ENCODE data around the gene NUBPL. TPM values are rescaled to one million over a fixed set of nuclear protein-coding genes. Genes with fewer than 3 reads are reported as not detected.

The NUBPL gene
- total RNA-seq, 1 donor from 2014 or later, result 12.5 TPM

- no peak for DNase-seq
- TF ChIP-seq, protein P1, sequence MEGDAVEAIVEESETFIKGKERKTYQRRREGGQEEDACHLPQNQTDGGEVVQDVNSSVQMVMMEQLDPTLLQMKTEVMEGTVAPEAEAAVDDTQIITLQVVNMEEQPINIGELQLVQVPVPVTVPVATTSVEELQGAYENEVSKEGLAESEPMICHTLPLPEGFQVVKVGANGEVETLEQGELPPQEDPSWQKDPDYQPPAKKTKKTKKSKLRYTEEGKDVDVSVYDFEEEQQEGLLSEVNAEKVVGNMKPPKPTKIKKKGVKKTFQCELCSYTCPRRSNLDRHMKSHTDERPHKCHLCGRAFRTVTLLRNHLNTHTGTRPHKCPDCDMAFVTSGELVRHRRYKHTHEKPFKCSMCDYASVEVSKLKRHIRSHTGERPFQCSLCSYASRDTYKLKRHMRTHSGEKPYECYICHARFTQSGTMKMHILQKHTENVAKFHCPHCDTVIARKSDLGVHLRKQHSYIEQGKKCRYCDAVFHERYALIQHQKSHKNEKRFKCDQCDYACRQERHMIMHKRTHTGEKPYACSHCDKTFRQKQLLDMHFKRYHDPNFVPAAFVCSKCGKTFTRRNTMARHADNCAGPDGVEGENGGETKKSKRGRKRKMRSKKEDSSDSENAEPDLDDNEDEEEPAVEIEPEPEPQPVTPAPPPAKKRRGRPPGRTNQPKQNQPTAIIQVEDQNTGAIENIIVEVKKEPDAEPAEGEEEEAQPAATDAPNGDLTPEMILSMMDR (IDR thresholded peaks at IDR 0.05; ENCODE audit: partially characterized antibody, unreplicated experiment), result no peak
- H3K36me3 Mint-ChIP-seq (ENCODE audit: unreplicated experiment), result no peaks in the 10 kb centered on the region
- no peak overlapping the region for H3K4me3 Mint-ChIP-seq (ENCODE audit: unreplicated experiment)
- peaks cover 4% of the 10 kb centered on the region for H3K27me3 Mint-ChIP-seq (ENCODE audit: unreplicated experiment)
- no peaks in the 10 kb centered on the region for H3K9me3 Mint-ChIP-seq (ENCODE audit: unreplicated experiment)
- H3K27ac Mint-ChIP-seq (ENCODE audit: unreplicated experiment), result no peak overlapping the region
- no peaks in the 10 kb centered on the region for H3K4me1 Mint-ChIP-seq (ENCODE audit: low read depth, unreplicated experiment)
These were observed 337.8 kb downstream of the NUBPL start for GRCh38 chr14:31898838-31899528.

GRCh38 chr14:31902002-31902401, 340.8 kb downstream of the NUBPL start:
- Mint-ChIP-seq H3K4me3 (ENCODE audit: unreplicated experiment) (no peak overlapping the region), H3K27me3 (ENCODE audit: unreplicated experiment) (no peaks in the 10 kb centered on the region), H3K9me3 (ENCODE audit: unreplicated experiment) (no peaks in the 10 kb centered on the region), H3K36me3 (ENCODE audit: unreplicated experiment) (no peaks in the 10 kb centered on the region), H3K27ac (ENCODE audit: unreplicated experiment) (no peak overlapping the region), H3K4me1 (ENCODE audit: low read depth, unreplicated experiment) (no peaks in the 10 kb centered on the region)
- DNase-seq, result no peak
- TF ChIP-seq, protein P1 (IDR thresholded peaks at IDR 0.05; ENCODE audit: partially characterized antibody, unreplicated experiment), result no peak

DNA sequence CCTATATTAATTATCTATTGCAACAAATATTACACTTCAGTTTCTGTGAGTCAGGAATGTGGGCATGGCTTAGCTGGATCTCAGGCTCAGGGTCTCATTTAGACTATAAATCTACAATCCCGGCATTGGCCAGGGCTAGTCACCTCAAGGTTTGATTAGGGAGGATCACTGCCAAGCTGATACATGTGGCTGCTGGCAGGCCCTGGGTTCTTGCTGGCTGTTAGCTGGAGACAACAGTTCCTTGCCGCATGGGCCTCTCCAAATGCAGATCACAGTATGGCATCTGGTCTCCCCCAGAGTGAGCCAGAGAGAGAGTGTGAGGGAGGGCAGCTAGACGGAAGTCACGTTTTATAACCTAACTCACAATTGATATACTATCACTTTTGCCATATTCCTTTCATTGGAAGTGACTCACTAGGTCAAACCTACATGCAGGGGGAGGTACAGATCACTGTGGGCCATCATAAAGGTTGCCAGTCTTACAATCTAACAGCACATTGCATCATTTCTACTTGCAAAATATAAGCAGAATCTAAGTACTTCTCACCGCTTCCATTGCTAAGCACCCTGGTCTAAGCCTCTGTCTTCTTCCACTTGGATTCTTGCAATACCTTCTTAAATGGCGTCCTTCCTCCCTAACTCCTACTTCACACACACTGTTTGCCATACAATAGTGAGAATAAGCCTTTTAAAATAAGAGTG, 341.9 kb downstream of the NUBPL start:
- Mint-ChIP-seq H3K9me3 (ENCODE audit: unreplicated experiment) (no peaks in the 10 kb centered on the region), H3K27me3 (ENCODE audit: unreplicated experiment) (no peaks in the 10 kb centered on the region), H3K36me3 (ENCODE audit: unreplicated experiment) (no peaks in the 10 kb centered on the region), H3K4me3 (ENCODE audit: unreplicated experiment) (no peak overlapping the region), H3K4me1 (ENCODE audit: low read depth, unreplicated experiment) (no peaks in the 10 kb centered on the region), H3K27ac (ENCODE audit: unreplicated experiment) (no peak overlapping the region)
- no peak for DNase-seq
- TF ChIP-seq, protein P1 (IDR thresholded peaks at IDR 0.05; ENCODE audit: partially characterized antibody, unreplicated experiment), result no peak

- Mint-ChIP-seq H3K27ac (ENCODE audit: unreplicated experiment) (no peak overlapping the region), H3K36me3 (ENCODE audit: unreplicated experiment) (peaks cover 7% of the 10 kb centered on the region), H3K4me3 (ENCODE audit: unreplicated experiment) (no peak overlapping the region), H3K4me1 (ENCODE audit: low read depth, unreplicated experiment) (no peaks in the 10 kb centered on the region), H3K9me3 (ENCODE audit: unreplicated experiment) (peaks cover 12% of the 10 kb centered on the region), H3K27me3 (ENCODE audit: unreplicated experiment) (peaks cover 1% of the 10 kb centered on the region)
- TF ChIP-seq, protein P1 (IDR thresholded peaks at IDR 0.05; ENCODE audit: partially characterized antibody, unreplicated experiment), result no peak
- DNase-seq, result no peak
These were observed 348.8 kb downstream of the NUBPL start for GRCh38 chr14:31909977-31910376.

Other genes with a start within 250 kb of the NUBPL start
- 14.1 TPM for gene HEATR5A, start 140.9 kb upstream of the NUBPL start, total RNA-seq (ENCODE audit: unreplicated experiment)
- gene DTD2, start 103.9 kb upstream of the NUBPL start, total RNA-seq (ENCODE audit: unreplicated experiment), result 10.3 TPM
- gene GPR33, start 73.4 kb upstream of the NUBPL start, total RNA-seq (ENCODE audit: unreplicated experiment), result not detected

All from glutamatergic neuron (in vitro differentiated cells).